A375 (cell line): ENCODE results near the gene TNFRSF12A. TPM values are rescaled to one million over a fixed set of nuclear protein-coding genes. Genes with fewer than 3 reads are reported as not detected.

ENCODE experiments used
- small RNA-seq: library from RNA; depleted of rRNA; stranded (forward); fragments of <200 nt; gene quantifications from one replicate; pipeline ENCODE3, GENCODE V24; 2014
- total RNA-seq: library from RNA; depleted of rRNA; stranded (reverse); fragments of >200 nt; shearing (Covaris generic); gene quantifications from 2 replicates; pipeline ENCODE4 v1.2.3, GENCODE V29; 2014; rRNA removed

TNFRSF12A gene, protein sequence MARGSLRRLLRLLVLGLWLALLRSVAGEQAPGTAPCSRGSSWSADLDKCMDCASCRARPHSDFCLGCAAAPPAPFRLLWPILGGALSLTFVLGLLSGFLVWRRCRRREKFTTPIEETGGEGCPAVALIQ
- 716 and 822 TPM in 2 replicates for total RNA-seq

DNA sequence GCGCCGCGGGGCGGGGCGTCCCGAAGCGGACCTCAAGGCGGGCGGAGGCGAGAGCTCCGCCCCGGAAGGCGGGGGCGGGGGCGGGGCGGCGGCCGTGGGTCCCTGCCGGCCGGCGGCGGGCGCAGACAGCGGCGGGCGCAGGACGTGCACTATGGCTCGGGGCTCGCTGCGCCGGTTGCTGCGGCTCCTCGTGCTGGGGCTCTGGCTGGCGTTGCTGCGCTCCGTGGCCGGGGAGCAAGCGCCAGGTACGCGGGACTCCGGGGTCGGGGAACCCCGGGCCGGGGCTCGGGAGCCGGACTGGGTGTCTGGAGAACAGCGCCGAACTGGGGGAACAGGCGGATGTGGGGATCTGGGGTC, at the start of gene TNFRSF12A:
Gene TNFRSF12A (plus strand): TSS at position 122 of the 357 bp plus-strand sequence. CDS start 30 bp downstream, at position 152.

DNA sequence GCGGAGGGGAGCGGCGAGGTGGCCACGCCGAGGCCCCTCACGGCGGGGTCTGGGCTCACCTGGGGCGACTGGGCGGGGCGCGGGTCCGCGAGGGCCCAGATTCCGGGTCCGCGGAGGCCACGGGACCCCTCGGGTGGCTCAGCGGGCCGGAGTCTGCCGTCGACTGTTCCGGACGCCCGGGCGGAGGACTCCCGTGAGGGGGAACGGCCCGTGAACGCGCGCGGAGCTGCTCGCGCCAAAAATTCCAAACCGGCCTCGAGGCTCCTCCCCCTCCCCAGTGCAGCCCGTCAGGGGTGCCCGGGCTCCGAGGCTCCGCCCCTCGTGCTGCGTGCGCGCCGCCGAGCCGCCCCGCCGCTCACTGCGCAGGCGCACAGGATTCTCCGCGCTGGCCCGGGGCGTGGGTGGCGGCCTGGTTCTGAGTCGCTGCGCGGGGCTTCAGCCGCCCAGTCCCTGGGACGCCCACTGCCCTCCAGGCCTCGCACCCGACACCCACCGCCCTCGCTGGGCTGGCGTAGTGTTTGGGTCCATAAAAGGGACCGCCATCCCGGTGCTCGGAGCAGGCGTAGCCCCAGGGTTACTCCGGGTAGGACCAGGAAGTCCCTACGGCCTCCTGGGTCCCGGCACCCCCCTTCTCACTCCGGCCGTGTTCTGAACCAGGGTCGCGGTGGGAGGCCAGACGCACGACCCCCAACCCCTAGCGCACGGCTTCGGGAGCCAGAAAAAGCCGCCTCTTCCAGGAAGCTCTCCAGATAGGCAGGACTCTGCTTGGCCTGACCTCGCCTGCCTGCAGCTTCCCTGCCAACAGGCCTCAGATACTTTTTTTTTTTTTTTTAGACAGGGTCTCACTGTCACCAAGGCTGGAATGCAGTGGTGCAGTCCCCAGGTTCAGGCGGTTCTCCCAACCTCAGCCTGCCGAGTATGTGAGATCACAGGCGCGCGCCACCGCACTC, 39.7 kb upstream of the TNFRSF12A start, which contains the start of gene PKMYT1:
Gene PKMYT1 (minus strand): TSS at position 220 of the 950 bp plus-strand sequence. CDS start 789 bp downstream, outside the sequence.

DNA sequence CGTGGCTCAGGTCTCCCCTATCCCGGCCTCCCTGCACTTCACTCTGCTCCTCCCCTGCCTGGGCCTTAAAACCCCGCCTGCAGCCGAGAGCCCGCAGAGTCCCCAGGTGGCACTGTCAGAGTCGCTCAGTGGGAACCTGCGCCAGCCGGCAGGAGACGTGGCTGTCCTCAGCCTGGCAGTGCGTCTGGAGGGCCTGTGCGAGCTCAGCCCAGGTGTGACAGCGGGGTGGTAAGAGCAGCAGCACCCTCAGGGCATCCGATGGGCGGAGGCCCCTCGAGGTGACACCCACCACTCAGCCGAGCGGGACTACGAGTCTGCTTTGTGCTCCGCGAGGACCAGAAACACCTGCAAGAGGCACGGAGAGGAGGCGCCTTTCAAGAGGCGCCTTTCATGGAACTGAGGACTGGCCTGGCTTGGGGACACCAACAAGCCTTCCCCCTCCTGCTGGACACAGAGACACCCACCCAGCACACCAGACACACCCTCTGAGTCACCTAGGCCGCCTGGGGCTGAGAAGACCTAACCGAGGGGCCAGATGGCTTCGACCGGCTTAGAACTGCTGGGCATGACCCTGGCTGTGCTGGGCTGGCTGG, 7.2 kb upstream of the TNFRSF12A start, which contains the start of gene CLDN9:
Gene CLDN9 (plus strand): TSS at position 96 of the 593 bp plus-strand sequence. CDS start 440 bp downstream, at position 536.

DNA sequence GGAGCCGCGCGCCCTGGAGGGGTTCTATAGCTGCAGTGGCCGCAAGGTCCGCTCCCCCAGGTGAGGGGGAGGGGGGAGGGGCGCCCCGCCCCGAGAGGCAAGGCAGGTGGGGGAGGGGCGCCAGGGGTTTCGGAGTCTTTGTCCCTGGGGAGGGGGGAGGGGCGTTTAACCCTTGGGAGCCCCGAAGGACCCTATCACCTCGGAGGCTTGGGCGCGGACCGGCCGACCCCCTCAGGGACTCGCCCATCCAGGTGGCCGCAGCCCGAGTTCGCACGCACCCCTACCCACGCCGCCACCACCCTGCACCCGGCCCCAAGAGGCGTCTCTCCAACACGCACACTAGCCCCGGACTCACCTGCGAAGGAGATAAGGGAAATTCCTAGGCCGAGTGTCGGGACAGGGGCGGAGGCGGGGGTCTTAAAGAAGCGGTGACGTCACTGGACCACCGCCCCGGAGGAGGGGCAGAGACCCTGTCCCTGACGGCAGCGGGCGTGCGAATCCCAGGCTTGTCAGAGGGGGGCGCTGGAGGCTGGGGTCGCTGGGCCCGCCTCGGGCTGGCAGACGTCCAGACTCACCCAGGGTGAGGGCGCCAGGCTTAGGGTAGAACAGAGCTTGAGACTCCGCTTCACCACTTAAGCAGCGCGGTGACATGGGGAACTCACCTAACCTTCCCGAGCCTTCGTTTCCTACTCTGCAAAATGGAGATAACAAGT, 2.2 kb upstream of the TNFRSF12A start, which contains the start of gene CLDN6:
Gene CLDN6 (minus strand): TSS at position 390 of the 713 bp plus-strand sequence. CDS start 2,162 bp downstream, outside the sequence.

DNA sequence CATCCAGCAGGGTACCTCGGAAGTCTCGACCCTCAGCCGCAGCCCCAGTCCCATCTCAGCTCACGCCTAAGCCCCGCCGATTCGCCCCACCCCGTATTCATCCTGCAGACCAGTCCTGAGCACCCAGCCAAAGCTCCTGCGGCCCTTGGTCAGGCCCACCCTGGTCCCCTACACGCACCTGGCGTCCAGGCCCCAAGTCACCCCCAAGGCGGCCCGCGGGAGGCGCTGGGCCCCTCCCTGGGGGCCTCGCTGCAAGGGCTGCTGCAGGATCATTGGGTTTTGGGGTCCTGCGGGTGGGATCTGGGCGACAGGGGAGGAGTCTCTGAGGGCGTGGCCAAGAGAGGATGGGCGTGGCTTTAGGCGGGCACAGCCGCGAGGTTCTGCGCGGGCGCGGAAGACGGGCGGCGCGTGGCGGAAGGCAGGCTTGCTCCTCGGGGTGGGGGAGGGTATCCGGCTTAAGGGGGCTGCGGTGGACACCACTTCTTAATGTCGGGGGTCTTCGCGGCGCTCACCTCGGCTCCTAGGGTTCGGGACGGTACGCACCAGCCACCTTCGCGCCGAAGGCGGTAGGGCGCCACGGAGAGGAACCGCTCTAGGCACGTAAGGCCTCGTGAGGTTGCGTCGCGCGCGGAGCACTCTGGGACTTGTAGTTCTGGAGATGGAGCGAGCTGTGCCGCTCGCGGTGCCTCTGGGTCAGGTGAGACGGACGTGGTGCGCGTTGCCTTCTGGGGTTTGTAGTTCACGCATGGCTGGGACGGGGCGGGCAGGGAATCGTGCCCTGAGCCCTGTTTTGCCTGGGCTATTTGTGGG, 3.7 kb downstream of the TNFRSF12A start, which contains the start of the genes HCFC1R1 and THOC6:
Gene HCFC1R1 (minus strand): TSS at position 274 of the 810 bp plus-strand sequence. CDS start 1 bp downstream, at position 273.
Gene THOC6 (plus strand): TSS at position 367 of the 810 bp plus-strand sequence. CDS start 292 bp downstream, at position 659.

DNA sequence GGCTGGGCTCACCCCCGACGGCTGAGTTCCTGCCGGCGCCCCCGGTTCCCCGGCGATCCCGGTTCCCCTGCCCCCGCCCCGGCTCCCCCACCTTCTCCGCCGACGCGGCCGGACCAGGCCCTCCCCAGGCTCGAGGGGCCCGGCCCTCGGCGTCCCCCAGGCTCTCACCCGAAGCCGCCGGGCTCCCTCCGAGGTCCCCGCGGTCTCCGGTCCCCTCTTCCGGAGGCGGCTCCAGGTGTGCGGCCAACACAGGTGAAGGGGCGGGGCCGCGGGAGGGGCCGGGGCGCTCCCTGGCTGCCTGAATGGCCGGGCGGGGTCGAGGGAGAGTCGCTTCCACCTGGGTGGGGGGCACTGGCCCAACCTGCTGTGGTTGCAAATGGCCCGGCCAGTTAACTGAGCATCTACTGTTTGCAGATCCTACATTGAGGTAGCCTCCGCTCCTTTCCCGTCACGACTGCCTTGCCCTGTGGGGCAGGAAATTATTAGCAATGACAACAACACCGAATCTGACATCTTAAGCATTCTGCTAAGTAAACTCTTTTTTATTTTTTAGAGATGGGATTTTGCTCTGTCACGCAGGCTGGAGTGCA, 16.7 kb downstream of the TNFRSF12A start, which contains the start of gene BICDL2:
Gene BICDL2 (minus strand): TSS at position 219 of the 590 bp plus-strand sequence. CDS start 1,448 bp downstream, outside the sequence.

DNA sequence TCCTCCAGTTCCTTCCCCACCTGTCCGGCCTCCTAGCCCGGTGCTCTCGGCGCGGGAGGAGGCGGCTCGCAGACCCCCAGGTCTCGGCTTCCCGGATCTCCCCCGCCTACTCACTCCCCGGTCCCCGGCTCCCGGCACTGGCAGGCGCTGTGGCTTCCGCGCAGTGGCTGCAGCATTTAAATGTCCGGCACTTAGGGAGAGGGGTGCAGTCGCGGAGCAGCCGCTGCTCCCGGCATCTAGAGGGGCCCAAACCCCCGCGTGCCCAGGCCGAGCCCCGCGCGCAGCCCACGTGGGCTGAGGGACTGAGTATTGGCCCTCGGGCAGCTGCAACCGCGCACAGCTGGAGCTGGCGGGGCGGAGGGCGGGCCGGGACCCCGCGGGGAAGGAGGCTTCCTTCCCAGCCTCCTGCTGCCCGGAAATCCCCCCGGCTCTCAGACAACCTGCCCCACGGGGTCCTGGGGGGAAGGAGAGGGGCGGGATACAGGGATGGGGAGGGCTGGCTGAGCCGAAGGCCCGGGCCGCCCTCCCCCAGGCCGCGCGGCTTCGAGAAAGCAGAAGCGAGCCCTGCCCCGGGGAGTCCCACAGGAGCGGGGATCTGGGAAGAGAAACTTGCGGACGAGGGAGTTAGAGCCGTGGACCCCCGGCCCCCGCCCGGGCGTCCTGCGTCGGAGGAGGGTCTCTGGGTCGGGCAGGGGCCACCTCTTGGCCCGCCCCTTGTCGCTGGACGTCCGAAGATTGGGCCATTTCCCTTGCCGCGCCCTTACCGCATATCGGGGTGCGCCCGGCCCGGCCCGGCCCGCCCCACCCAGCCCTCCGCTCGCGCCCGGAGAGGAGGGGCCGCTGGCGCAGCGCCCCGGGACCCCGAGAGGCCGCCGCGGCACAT, 25.8 kb downstream of the TNFRSF12A start, which contains the start of gene MMP25:
Gene MMP25 (plus strand): TSS at position 804 of the 883 bp plus-strand sequence. CDS start 357 bp downstream, outside the sequence.

DNA sequence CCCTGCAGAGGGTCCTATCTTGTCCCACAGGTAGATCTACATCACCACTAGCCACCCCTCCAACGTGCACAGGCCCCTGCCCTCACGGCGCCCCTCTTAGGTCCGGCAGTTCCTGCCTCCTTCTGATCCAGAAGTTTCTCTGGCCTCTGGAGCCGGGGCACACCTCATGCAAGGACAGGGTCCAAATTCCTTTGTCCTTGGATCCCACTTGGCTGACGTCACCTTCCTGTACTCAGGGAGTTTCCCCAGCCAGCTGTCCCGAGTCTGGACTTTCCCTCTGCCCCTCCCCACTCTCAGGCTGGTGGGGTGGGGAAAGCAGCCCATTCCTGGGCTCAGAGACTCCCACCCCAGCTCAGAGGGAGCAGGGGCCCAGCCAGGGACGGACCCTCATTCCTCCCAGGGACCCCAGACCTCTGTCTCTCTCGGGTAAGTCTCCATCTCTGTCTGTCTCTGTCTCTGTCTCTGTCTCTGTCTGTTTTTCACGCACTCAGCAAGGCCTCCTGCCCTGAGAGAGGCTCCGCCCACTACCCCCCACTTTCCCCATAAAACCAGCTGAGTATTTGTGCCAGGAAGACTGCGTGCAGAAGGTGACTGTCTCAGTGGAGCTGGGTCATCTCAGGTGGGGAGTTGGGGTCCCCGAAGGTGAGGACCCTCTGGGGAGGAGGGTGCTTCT, 45.0 kb downstream of the TNFRSF12A start, which contains the start of gene IL32:
Gene IL32 (plus strand): TSS at position 572 of the 673 bp plus-strand sequence. CDS start 172 bp downstream, outside the sequence.

Small RNA genes within 50 kb of the gene (small RNA-seq; reads per million reads assigned to genes)
- not detected for gene LINC00514

Other genes with a start within 250 kb of the TNFRSF12A start
- gene ELOB, start 243.1 kb upstream of the TNFRSF12A start, total RNA-seq, result 281 and 333 TPM in 2 replicates
- 12.7 and 14.9 TPM in 2 replicates for gene PRSS33, start 232.8 kb upstream of the TNFRSF12A start, total RNA-seq
- gene PRSS41, start 221.9 kb upstream of the TNFRSF12A start, total RNA-seq, result not detected in 2 replicates
- not detected in 2 replicates for gene PRSS21, start 203.1 kb upstream of the TNFRSF12A start, total RNA-seq
- gene ZG16B, start 190.1 kb upstream of the TNFRSF12A start, total RNA-seq, result 0.45 TPM in 1 of 2 replicates, not detected in the other
- gene PRSS22, start 162.2 kb upstream of the TNFRSF12A start, total RNA-seq, result not detected in 2 replicates
- gene FLYWCH2, start 137.2 kb upstream of the TNFRSF12A start, total RNA-seq, result 68.2 and 79.2 TPM in 2 replicates
- gene FLYWCH1, start 108.4 kb upstream of the TNFRSF12A start, total RNA-seq, result 41.3 and 52.4 TPM in 2 replicates
- 2.4 and 4.1 TPM in 2 replicates for gene KREMEN2, start 56.1 kb upstream of the TNFRSF12A start, total RNA-seq
- gene PAQR4, start 51.0 kb upstream of the TNFRSF12A start, total RNA-seq, result 53.7 and 63.3 TPM in 2 replicates
- gene PKMYT1, start 39.9 kb upstream of the TNFRSF12A start, total RNA-seq, result 43.6 and 56.7 TPM in 2 replicates
- not detected in 2 replicates for gene CLDN9, start 7.4 kb upstream of the TNFRSF12A start, total RNA-seq
- not detected in 2 replicates for gene CLDN6, start 2.2 kb upstream of the TNFRSF12A start, total RNA-seq
- gene HCFC1R1, start 3.6 kb downstream of the TNFRSF12A start, total RNA-seq, result 126 and 144 TPM in 2 replicates
- gene THOC6, start 3.7 kb downstream of the TNFRSF12A start, total RNA-seq, result 63.8 and 65.4 TPM in 2 replicates
- not detected in 2 replicates for gene BICDL2, start 16.6 kb downstream of the TNFRSF12A start, total RNA-seq
- 0.16 and 0.75 TPM in 2 replicates for gene MMP25, start 26.2 kb downstream of the TNFRSF12A start, total RNA-seq
- 2.2 TPM in 1 of 2 replicates, not detected in the other for gene IL32, start 45.3 kb downstream of the TNFRSF12A start, total RNA-seq
- 0.26 and 2.2 TPM in 2 replicates for gene ZSCAN10, start 78.9 kb downstream of the TNFRSF12A start, total RNA-seq
- gene ZNF205, start 92.2 kb downstream of the TNFRSF12A start, total RNA-seq, result 16.9 and 18.4 TPM in 2 replicates
- 5.2 and 6.7 TPM in 2 replicates for gene ZNF213, start 114.7 kb downstream of the TNFRSF12A start, total RNA-seq
- not detected in 2 replicates for gene OR1F1, start 167.8 kb downstream of the TNFRSF12A start, total RNA-seq
- gene ZNF200, start 214.8 kb downstream of the TNFRSF12A start, total RNA-seq, result 14.2 and 15.4 TPM in 2 replicates
- gene MEFV, start 236.3 kb downstream of the TNFRSF12A start, total RNA-seq, result 0.38 TPM in 1 of 2 replicates, not detected in the other